WTC11 (cell line): Measurements from ENCODE around the gene ZRSR2. TPM values are rescaled to one million over a fixed set of nuclear protein-coding genes. Genes with fewer than 3 reads are reported as not detected.

Source experiments
- ATAC-seq: fragments of 200-7000 bp; cut with Tn5 transposase; 2 replicates; pipeline ENCODE4 v1.10.0; 2021; ENCODE audit warnings: mild to moderate bottlenecking, moderate library complexity
- CTCF ChIA-PET: fragments of 300-600 bp; sonication (Branson Sonifier 250); formaldehyde crosslinking; loops from one replicate; lab custom pipeline; 2021; ENCODE audit warnings: antibody characterized with exemption; lab: Charles Lee
- POLR2A ChIA-PET: fragments of 350-600 bp; sonication (Branson Sonifier 250); formaldehyde crosslinking; loops from one replicate; lab custom pipeline; 2021; ENCODE audit warnings: antibody characterized with exemption; lab: Charles Lee
- DNase-seq: peaks from one replicate; pipeline ENCODE4 v3.0.0; 2021; ENCODE audit warnings: low spot score
- H3K27ac Mint-ChIP-seq: 2 replicates; pipeline ENCODE4 v1.8.0; 2021; ENCODE audit warnings: mixed read lengths
- H3K27me3 Mint-ChIP-seq: 2 replicates; pipeline ENCODE4 v1.8.0; 2021; ENCODE audit warnings: low read depth, mild to moderate bottlenecking, moderate library complexity, mixed read lengths
- H3K36me3 Mint-ChIP-seq: 2 replicates; pipeline ENCODE4 v1.8.0; 2021; ENCODE audit warnings: mixed read lengths
- H3K4me1 Mint-ChIP-seq: 2 replicates; pipeline ENCODE4 v1.8.0; 2022; ENCODE audit warnings: mixed read lengths
- H3K4me3 Mint-ChIP-seq: 2 replicates; pipeline ENCODE4 v1.8.0; 2021; ENCODE audit warnings: mild to moderate bottlenecking, moderate library complexity, mixed read lengths
- H3K9me3 Mint-ChIP-seq: 2 replicates; pipeline ENCODE4 v1.8.0; 2021; ENCODE audit warnings: mixed read lengths
- AFF4 ChIP-seq: sonication (generic); formaldehyde crosslinking; IDR thresholded peaks from 2 replicates; pipeline ENCODE4 v1.8.1; 2023; ENCODE audit warnings: mild to moderate bottlenecking, missing genetic modification reagents, borderline replicate concordance
- AR ChIP-seq: fragments of 250-450 bp; sonication (Bioruptor Pico); IDR thresholded peaks from 2 replicates; pipeline ENCODE4 v1.9.0; 2021; ENCODE audit warnings: mild to moderate bottlenecking
- CDX4 ChIP-seq: fragments of 250-450 bp; sonication (Bioruptor Pico); IDR thresholded peaks from 2 replicates; pipeline ENCODE4 v1.9.0; 2021; ENCODE audit warnings: moderate library complexity, mild to moderate bottlenecking, inconsistent platforms, borderline replicate concordance
- EMX1 ChIP-seq: fragments of 250-450 bp; sonication (Bioruptor Pico); IDR thresholded peaks from 2 replicates; pipeline ENCODE4 v1.8.0; 2021; ENCODE audit warnings: mild to moderate bottlenecking
- FOXJ3 ChIP-seq: sonication (generic); formaldehyde crosslinking; IDR thresholded peaks from 2 replicates; pipeline ENCODE4 v1.9.0; 2021; ENCODE audit warnings: missing genetic modification reagents, mild to moderate bottlenecking, borderline replicate concordance
- FOXK1 ChIP-seq: sonication (generic); formaldehyde crosslinking; IDR thresholded peaks from 2 replicates; pipeline ENCODE4 v1.8.0; 2022; ENCODE audit warnings: mild to moderate bottlenecking, moderate library complexity, missing genetic modification reagents
- GTF2I ChIP-seq: fragments of 250-450 bp; sonication (Bioruptor Pico); conservative IDR thresholded peaks from 2 replicates; pipeline ENCODE4 v1.4.0; 2021; ENCODE audit warnings: mild to moderate bottlenecking
- NFATC4 ChIP-seq: fragments of 250-450 bp; sonication (Bioruptor Pico); IDR thresholded peaks from 2 replicates; pipeline ENCODE4 v1.9.0; 2021; ENCODE audit warnings: mild to moderate bottlenecking
- RORB ChIP-seq: fragments of 250-450 bp; sonication (Bioruptor Pico); IDR thresholded peaks from 2 replicates; pipeline ENCODE4 v1.9.0; 2021; ENCODE audit warnings: mild to moderate bottlenecking
- TCF7 ChIP-seq: sonication (generic); formaldehyde crosslinking; IDR thresholded peaks from 2 replicates; pipeline ENCODE4 v1.8.0; 2022; ENCODE audit warnings: mild to moderate bottlenecking, low read depth, missing genetic modification reagents, moderate library complexity
- ZBTB43 ChIP-seq: sonication (generic); formaldehyde crosslinking; IDR thresholded peaks from 2 replicates; pipeline ENCODE4 v1.8.1; 2023; ENCODE audit warnings: mild to moderate bottlenecking, missing genetic modification reagents
- ZNF121 ChIP-seq: sonication (generic); formaldehyde crosslinking; IDR thresholded peaks from 2 replicates; pipeline ENCODE4 v1.8.0; 2023; ENCODE audit warnings: missing genetic modification reagents
- ZNF281 ChIP-seq: sonication (generic); formaldehyde crosslinking; IDR thresholded peaks from 2 replicates; pipeline ENCODE4 v1.8.0; 2023; ENCODE audit warnings: mild to moderate bottlenecking, missing genetic modification reagents
- ZNF396 ChIP-seq: fragments of 250-450 bp; sonication (Bioruptor Pico); IDR thresholded peaks from 2 replicates; pipeline ENCODE4 v1.8.0; 2021; ENCODE audit warnings: mild to moderate bottlenecking, moderate library complexity, borderline replicate concordance
- ZNF423 ChIP-seq: fragments of 250-450 bp; sonication (Bioruptor Pico); IDR thresholded peaks from 2 replicates; pipeline ENCODE4 v2.1.2; 2022; ENCODE audit warnings: mild to moderate bottlenecking, moderate library complexity
- ZNF671 ChIP-seq: fragments of 250-450 bp; sonication (Bioruptor Pico); IDR thresholded peaks from 2 replicates; pipeline ENCODE4 v1.8.0; 2021; ENCODE audit warnings: mild to moderate bottlenecking
- total RNA-seq: library from RNA; stranded (reverse); gene quantifications from 3 replicates; pipeline ENCODE4 v1.2.3, GENCODE V29; 2021

ZRSR2 gene
- total RNA-seq, 1 experiment from 2014 or later = 8.6 TPM

- no peak for TF ChIP-seq ZNF396 (CRISPR knock-in tag)
- no peak for TF ChIP-seq AR (CRISPR knock-in tag)
- no peak for TF ChIP-seq ZNF423 (CRISPR knock-in tag)
- TF ChIP-seq FOXK1 (CRISPR knock-in tag) = no peak
- no peak for TF ChIP-seq FOXJ3
- no peak for TF ChIP-seq ZNF121 (CRISPR knock-in tag)
- TF ChIP-seq RORB = no peak
Observed at GRCh38 chrX:15751155-15751819, 39.0 kb upstream of the ZRSR2 start (continued).

- ChIA-PET CTCF (no interaction called here), POLR2A (no interaction called here)
- ATAC-seq (no peak), DNase-seq (no peak)
- Mint-ChIP-seq H3K4me3 (no peak overlapping the region), H3K9me3 (no peaks in the 10 kb centered on the region; the same call in 1 of the 2 replicates), H3K36me3 (peaks cover 9% of the 10 kb centered on the region), H3K27ac (no peak overlapping the region), H3K27me3 (no peaks in the 10 kb centered on the region), H3K4me1 (peaks cover 33% of the 10 kb centered on the region)
- TF ChIP-seq ZBTB43 (CRISPR knock-in tag) = no peak
- no peak for TF ChIP-seq CDX4 (CRISPR knock-in tag)
- TF ChIP-seq ZNF671 (CRISPR knock-in tag) = no peak
- no peak for TF ChIP-seq ZNF281 (CRISPR knock-in tag)
- TF ChIP-seq ZNF396 (CRISPR knock-in tag) = no peak
- TF ChIP-seq NFATC4 (CRISPR knock-in tag) = no peak
- no peak for TF ChIP-seq EMX1 (CRISPR knock-in tag)
- TF ChIP-seq GTF2I (CRISPR knock-in tag) = no peak
- TF ChIP-seq AFF4 (CRISPR knock-in tag) = no peak
- no peak for TF ChIP-seq TCF7 (CRISPR knock-in tag)
Observed at GRCh38 chrX:15755091-15755490, 35.2 kb upstream of the ZRSR2 start.
